ENCODE data around the gene TRUB1.

Gene TRUB1

GRCh38 chr10:114990586-114990985 lies 52.6 kb downstream of the TRUB1 start:
- no peak for TF ChIP-seq CTCF (conservative IDR thresholded peaks at IDR 0.05; ENCODE audit: low read depth, low read length)
- no peak overlapping the region for H3K27ac ChIP-seq
- H3K4me1 ChIP-seq (ENCODE audit: low read depth, poor library complexity, severe bottlenecking): no peaks in the 10 kb centered on the region
- no peaks in the 10 kb centered on the region for H3K36me3 ChIP-seq (ENCODE audit: insufficient read depth)
- no peak overlapping the region for H3K9ac ChIP-seq
- H3K27me3 ChIP-seq (ENCODE audit: insufficient read depth, low read depth): no peaks in the 10 kb centered on the region
- H3K4me2 ChIP-seq: no peak overlapping the region
- no peak overlapping the region for H3K4me3 ChIP-seq (IDR thresholded peaks at IDR 0.05; ENCODE audit: insufficient read depth, low read depth, low read length)
- no peak overlapping the region for H2AFZ ChIP-seq (ENCODE audit: low read depth)
- H3K79me2 ChIP-seq (ENCODE audit: insufficient read depth, low read depth): no peaks in the 10 kb centered on the region
- no peaks in the 10 kb centered on the region for H4K20me1 ChIP-seq (ENCODE audit: insufficient read depth)

DNA sequence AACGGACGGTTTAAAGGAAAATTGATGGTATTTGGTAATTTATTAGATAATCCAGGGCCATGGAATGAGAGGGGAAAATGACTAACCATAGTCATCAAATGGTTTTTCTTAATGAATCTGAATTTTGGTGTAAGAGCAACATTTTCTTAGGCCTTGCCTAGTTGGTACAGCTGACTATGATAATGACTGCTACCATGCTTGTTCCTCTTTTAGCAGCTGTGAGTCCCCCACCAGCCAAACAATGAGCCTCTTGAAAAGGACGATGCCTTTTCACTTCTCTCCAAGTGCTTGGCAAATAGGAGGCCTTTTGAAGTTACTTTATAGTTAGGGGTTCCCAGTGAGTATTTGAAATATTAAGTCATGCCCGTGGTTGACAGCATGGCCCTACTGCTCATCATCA lies 53.0 kb downstream of the TRUB1 start:
- Histone ChIP-seq H3K27ac (no peak overlapping the region), H3K36me3 (ENCODE audit: insufficient read depth) (no peaks in the 10 kb centered on the region), H4K20me1 (ENCODE audit: insufficient read depth) (no peaks in the 10 kb centered on the region), H3K9ac (no peak overlapping the region), H2AFZ (ENCODE audit: low read depth) (no peak overlapping the region), H3K27me3 (ENCODE audit: insufficient read depth, low read depth) (no peaks in the 10 kb centered on the region), H3K4me1 (ENCODE audit: low read depth, poor library complexity, severe bottlenecking) (no peaks in the 10 kb centered on the region), H3K4me2 (no peak overlapping the region), H3K4me3 (IDR thresholded peaks at IDR 0.05; ENCODE audit: insufficient read depth, low read depth, low read length) (no peak overlapping the region), H3K79me2 (ENCODE audit: insufficient read depth, low read depth) (no peaks in the 10 kb centered on the region)
- TF ChIP-seq CTCF (conservative IDR thresholded peaks at IDR 0.05; ENCODE audit: low read depth, low read length): no peak

DNA sequence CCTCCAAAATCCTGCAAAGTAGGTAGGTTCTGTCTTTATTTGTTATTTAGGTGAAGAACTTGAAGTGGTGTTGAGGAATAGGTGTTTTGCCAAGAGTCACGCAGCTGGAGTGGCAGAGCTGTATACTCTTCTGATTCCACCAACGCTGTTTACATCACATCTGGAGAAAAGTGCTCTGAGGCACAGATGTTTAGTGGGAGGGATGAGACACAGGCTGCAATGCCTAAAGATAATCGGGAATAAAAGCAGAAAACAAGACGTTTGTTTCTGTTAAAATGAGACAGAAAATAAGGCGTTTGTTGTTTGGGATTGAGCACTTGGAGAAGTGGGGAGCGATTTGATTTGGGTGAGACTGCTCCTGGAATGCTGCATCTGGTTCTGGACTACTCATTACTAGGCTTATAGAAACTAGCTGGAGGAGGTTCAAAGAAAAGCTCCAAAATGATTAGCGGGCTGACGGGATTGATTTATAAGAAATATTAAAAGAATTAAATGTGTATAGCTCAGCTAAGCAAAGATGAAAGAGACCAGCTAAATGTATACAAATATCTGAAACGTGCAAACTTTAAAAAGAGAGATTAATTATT lies 54.3 kb downstream of the TRUB1 start:
- Histone ChIP-seq H3K27ac (no peak overlapping the region), H3K4me1 (ENCODE audit: low read depth, poor library complexity, severe bottlenecking) (no peaks in the 10 kb centered on the region), H3K9ac (no peak overlapping the region), H3K27me3 (ENCODE audit: insufficient read depth, low read depth) (no peaks in the 10 kb centered on the region), H3K36me3 (ENCODE audit: insufficient read depth) (no peaks in the 10 kb centered on the region), H3K4me3 (IDR thresholded peaks at IDR 0.05; ENCODE audit: insufficient read depth, low read depth, low read length) (no peak overlapping the region), H3K79me2 (ENCODE audit: insufficient read depth, low read depth) (no peaks in the 10 kb centered on the region), H4K20me1 (ENCODE audit: insufficient read depth) (no peaks in the 10 kb centered on the region), H2AFZ (ENCODE audit: low read depth) (no peak overlapping the region), H3K4me2 (no peak overlapping the region)
- no peak for TF ChIP-seq CTCF (conservative IDR thresholded peaks at IDR 0.05; ENCODE audit: low read depth, low read length)

DNA sequence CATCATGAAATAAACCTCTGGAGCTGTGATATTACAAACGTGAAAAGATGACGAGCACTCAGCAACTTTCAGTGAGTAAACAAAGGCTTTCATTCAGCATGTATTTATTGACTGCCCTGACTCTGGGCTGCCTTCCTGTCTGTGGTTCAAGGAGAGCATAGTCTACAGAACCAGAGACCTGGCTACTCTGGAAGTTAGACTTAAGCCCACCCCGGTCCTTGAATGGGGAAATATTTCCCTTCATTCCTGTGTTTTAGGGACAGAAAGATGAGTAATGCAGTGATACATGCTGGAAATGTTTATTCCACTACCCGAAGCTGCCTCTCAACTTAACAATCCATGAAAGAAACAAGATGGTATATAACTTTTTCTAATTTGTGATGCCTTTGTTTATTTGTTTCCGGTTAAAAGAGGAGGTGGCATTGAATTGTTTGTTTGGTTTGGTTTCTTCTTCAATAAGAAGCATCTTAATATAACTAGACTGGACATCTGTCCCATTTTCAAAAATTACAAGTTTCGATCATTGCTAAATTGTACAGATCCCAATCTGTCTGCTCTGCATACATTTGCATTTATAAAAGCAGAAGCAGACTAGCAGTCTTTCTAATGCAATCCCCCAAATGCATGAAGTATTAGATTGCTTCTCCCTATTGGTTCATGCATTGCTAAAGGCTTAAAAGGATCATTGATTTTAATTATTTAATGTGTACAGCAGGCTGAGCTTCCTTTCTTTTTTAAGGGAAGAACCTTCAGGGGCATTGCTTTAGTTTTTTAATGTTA lies 57.7 kb downstream of the TRUB1 start:
- no peak overlapping the region for H3K4me3 ChIP-seq (IDR thresholded peaks at IDR 0.05; ENCODE audit: insufficient read depth, low read depth, low read length)
- H3K9ac ChIP-seq: no peak overlapping the region
- TF ChIP-seq CTCF (conservative IDR thresholded peaks at IDR 0.05; ENCODE audit: low read depth, low read length): no peak
- no peaks in the 10 kb centered on the region for H3K36me3 ChIP-seq (ENCODE audit: insufficient read depth)
- H3K4me1 ChIP-seq (ENCODE audit: low read depth, poor library complexity, severe bottlenecking): no peaks in the 10 kb centered on the region
- no peaks in the 10 kb centered on the region for H3K27me3 ChIP-seq (ENCODE audit: insufficient read depth, low read depth)
- no peaks in the 10 kb centered on the region for H3K79me2 ChIP-seq (ENCODE audit: insufficient read depth, low read depth)
- no peak overlapping the region for H2AFZ ChIP-seq (ENCODE audit: low read depth)
- H4K20me1 ChIP-seq (ENCODE audit: insufficient read depth): no peaks in the 10 kb centered on the region
- no peak overlapping the region for H3K27ac ChIP-seq
- H3K4me2 ChIP-seq: no peak overlapping the region

Data from KMS-11 (cell line).